ENCODE results near the gene RPL12. TPM values are rescaled to one million over a fixed set of nuclear protein-coding genes. Genes with fewer than 3 reads are reported as not detected.
A peak's percentile ranks its signal among the peaks of the same experiment; 100 is the strongest.

RPL12 gene
- 1,000 to 10,000 TPM; 2,461 to 2,856 (median 2,671) TPM for total RNA-seq

- intact Hi-C loops (cut with DNase I; ENCODE audit: low total_unique reads): no loop called here
- peak; percentile 96 to 100 for DNase-seq (ENCODE audit: low spot score in 2 of 2)
- WGBS, 2 donors: 0% methylated on average over 56 to 62 of the region's 71 CpGs
- peak within 1 kb of the TSS; percentile 97 for H3K4me3 ChIP-seq (ENCODE audit: low read depth, poor library complexity, severe bottlenecking)
- no peak for TF ChIP-seq CTCF (IDR thresholded peaks at IDR 0.05)
- TF ChIP-seq POLR2A (IDR thresholded peaks at IDR 0.05): peak in 1 of 2 donors; percentile 98
These were observed at the start of gene RPL12, which contains the start of gene LRSAM1 for GRCh38 chr9:127450830-127451607. Gene RPL12, minus strand, starts transcription at chr9:127451406. Its CDS starts 89 bp downstream, at chr9:127451317. Gene LRSAM1, plus strand, starts transcription at chr9:127451510. Its CDS starts 3,018 bp downstream, at chr9:127454528.

GRCh38 chr9:127500862-127501261, 49.7 kb upstream of the RPL12 start:
- DNase-seq (ENCODE audit: low spot score in 2 of 2): no peak
- whole genome bisulfite sequencing, 2 donors: 82 to 88% methylated on average over 9 of the region's 9 CpGs
- intact Hi-C loops (cut with DNase I; ENCODE audit: low total_unique reads): loop anchor here (5.0 to 10.0 kb wide), 3 partner anchors 86 to 424 kb away; no protein-coding TSS in a partner anchor
- no peak overlapping the region for H3K4me3 ChIP-seq (ENCODE audit: low read depth, poor library complexity, severe bottlenecking)
- TF ChIP-seq POLR2A (IDR thresholded peaks at IDR 0.05) (no peak), CTCF (IDR thresholded peaks at IDR 0.05) (no peak)

- intact Hi-C loops (cut with DNase I; ENCODE audit: low total_unique reads): loop anchor here (5.0 to 10.0 kb wide), 3 partner anchors 87 to 424 kb away; no protein-coding TSS in a partner anchor
- DNase-seq (ENCODE audit: low spot score in 2 of 2): no peak
- TF ChIP-seq POLR2A (IDR thresholded peaks at IDR 0.05) (no peak), CTCF (IDR thresholded peaks at IDR 0.05) (no peak)
- H3K4me3 ChIP-seq (ENCODE audit: low read depth, poor library complexity, severe bottlenecking): no peak overlapping the region
- 83 to 88% methylated on average over 1 to 6 of the region's 6 CpGs for WGBS, 2 donors
These were observed 49.2 kb upstream of the RPL12 start for GRCh38 chr9:127500399-127500798.

- H3K4me3 ChIP-seq (ENCODE audit: low read depth, poor library complexity, severe bottlenecking): no peak overlapping the region
- intact Hi-C loops (cut with DNase I; ENCODE audit: low total_unique reads): loop anchor here (10.0 kb wide), 1 partner anchor 1507 kb away; no protein-coding TSS in a partner anchor
- TF ChIP-seq CTCF (IDR thresholded peaks at IDR 0.05) (no peak), POLR2A (IDR thresholded peaks at IDR 0.05) (no peak)
- no peak for DNase-seq (ENCODE audit: low spot score in 2 of 2)
- WGBS, 2 donors: 80 to 84% methylated on average over 4 to 5 of the region's 5 CpGs
These were observed 47.1 kb upstream of the RPL12 start for GRCh38 chr9:127498298-127498697.

- whole genome bisulfite sequencing, 2 donors: 90 to 91% methylated on average over 13 of the region's 13 CpGs
- intact Hi-C loops (cut with DNase I; ENCODE audit: low total_unique reads): loop anchor here (10.0 kb wide), 1 partner anchor 1507 kb away; no protein-coding TSS in a partner anchor
- no peak for TF ChIP-seq CTCF (IDR thresholded peaks at IDR 0.05)
- TF ChIP-seq POLR2A (IDR thresholded peaks at IDR 0.05): no peak
- no peak overlapping the region for H3K4me3 ChIP-seq (ENCODE audit: low read depth, poor library complexity, severe bottlenecking)
- DNase-seq (ENCODE audit: low spot score in 2 of 2): no peak
These were observed 46.6 kb upstream of the RPL12 start for GRCh38 chr9:127497656-127498290.

Data from lower leg skin (tissue), 4 donors.